PC-3 (cell line): ENCODE results near the gene CD86. TPM values are rescaled to one million over a fixed set of nuclear protein-coding genes. Genes with fewer than 3 reads are reported as not detected.
"Not testable (repeated sequence)": the region's sequence is repeated elsewhere in the genome, so short reads cannot be mapped to it uniquely, and the experiment has no call there.

Experiments
- ATAC-seq: fragments of 200-7000 bp; cut with Tn5 transposase; 2 replicates; pipeline ENCODE4 v1.9.1; 2020; ENCODE audit warnings: mild to moderate bottlenecking, moderate library complexity
- BruUV-seq: library from RNA; stranded (reverse); fragments of 400-500 nt; replicated peaks from 2 replicates; lab custom pipeline; 2021; lab: Mats Ljungman, UMichigan
- CTCF ChIA-PET: fragments of 300-600 bp; sonication (Branson Sonifier 250); formaldehyde crosslinking; loops from one replicate; lab custom pipeline; 2022; ENCODE audit warnings: antibody characterized with exemption; lab: Charles Lee
- POLR2A ChIA-PET: fragments of 300-600 bp; sonication (Branson Sonifier 250); formaldehyde crosslinking; loops from one replicate; lab custom pipeline; 2022; ENCODE audit warnings: antibody characterized with exemption; ENCODE audit not compliant: unreplicated experiment; lab: Charles Lee
- DNase-seq: peaks from one replicate; pipeline ENCODE4 v3.0.0-alpha.2; 2015
- H2AFZ ChIP-seq: fragments of 300-600 bp; sonication (generic); 2 replicates; pipeline ENCODE4 v1.6.0; 2016; ENCODE audit warnings: antibody characterized with exemption, low read length
- H3F3A ChIP-seq: fragments of 300-600 bp; sonication (generic); one replicate; pipeline ENCODE4 v1.6.0; 2017; ENCODE audit warnings: antibody characterized with exemption, low read length, control low read depth, mild to moderate bottlenecking; ENCODE audit not compliant: unreplicated experiment
- H3K27ac ChIP-seq: fragments of 300-600 bp; sonication (generic); 2 replicates; pipeline ENCODE4 v1.5.1; 2016; ENCODE audit warnings: mild to moderate bottlenecking, low read length
- H3K27me3 ChIP-seq: fragments of 300-600 bp; sonication (generic); 2 replicates; pipeline ENCODE4 v1.6.1; 2016; ENCODE audit warnings: low read length, mixed read lengths
- H3K36me3 ChIP-seq: fragments of 300-600 bp; sonication (generic); 2 replicates; pipeline ENCODE4 v1.6.1; 2016; ENCODE audit warnings: low read depth, mixed run types, low read length, mixed read lengths
- H3K4me1 ChIP-seq: fragments of 300-600 bp; sonication (generic); 2 replicates; pipeline ENCODE4 v1.5.1; 2016; ENCODE audit warnings: low read length; ENCODE audit not compliant: insufficient read depth
- H3K4me2 ChIP-seq: fragments of 300-600 bp; sonication (generic); 2 replicates; pipeline ENCODE4 v1.6.0; 2016; ENCODE audit warnings: low read length
- H3K4me3 ChIP-seq: fragments of 300-600 bp; sonication (generic); 2 replicates; pipeline ENCODE4 v1.5.1; 2016; ENCODE audit warnings: mild to moderate bottlenecking, low read length, mixed read lengths
- H3K79me2 ChIP-seq: fragments of 300-600 bp; sonication (generic); 2 replicates; pipeline ENCODE4 v1.6.1; 2017; ENCODE audit warnings: low read length, mixed read lengths
- H3K9ac ChIP-seq: fragments of 300-600 bp; sonication (generic); 2 replicates; pipeline ENCODE4 v1.6.0; 2016; ENCODE audit warnings: mild to moderate bottlenecking, low read length
- H3K9me2 ChIP-seq: fragments of 300-600 bp; sonication (generic); replicated peaks from 2 replicates; pipeline ENCODE4 v1.6.1; 2016; ENCODE audit warnings: mixed run types, low read length, mixed read lengths
- H3K9me3 ChIP-seq: fragments of 300-600 bp; sonication (generic); 2 replicates; pipeline ENCODE4 v1.6.1; 2016; ENCODE audit warnings: low read length, mixed read lengths
- H4K20me1 ChIP-seq: fragments of 300-600 bp; sonication (generic); 2 replicates; pipeline ENCODE4 v1.6.1; 2016; ENCODE audit warnings: low read length, mixed read lengths
- EZH2 ChIP-seq: fragments of 300-600 bp; sonication (generic); IDR thresholded peaks from one replicate; pipeline ENCODE4 v1.6.1; 2017; ENCODE audit warnings: antibody characterized with exemption, mild to moderate bottlenecking, low read length; ENCODE audit not compliant: unreplicated experiment
- EZH2phosphoT487 ChIP-seq: fragments of 300-600 bp; sonication (generic); IDR thresholded peaks from 2 replicates; pipeline ENCODE4 v1.6.1; 2018; ENCODE audit warnings: mild to moderate bottlenecking, antibody characterized with exemption, low read length, borderline replicate concordance
- intact Hi-C: fragments of 100-400 bp; cut with micrococcal nuclease; formaldehyde crosslinking; loops from 2 replicates; pipeline ENCODE4 v1.9.0; 2023
- total RNA-seq: library from RNA; depleted of rRNA; stranded (reverse); fragments of >200 nt; gene quantifications from 2 replicates; pipeline ENCODE4 v1.2.3, GENCODE V29; 2014
- TF ChIP-seq, protein P1 (sequence below): fragments of 300-600 bp; sonication (generic); conservative IDR thresholded peaks from 2 replicates; pipeline ENCODE4 v1.5.1; 2017; ENCODE audit warnings: antibody characterized with exemption, low read depth, mild to moderate bottlenecking, low read length

The CD86 gene
- total RNA-seq, 1 experiment from 2014 or later = 0.07 TPM

DNA sequence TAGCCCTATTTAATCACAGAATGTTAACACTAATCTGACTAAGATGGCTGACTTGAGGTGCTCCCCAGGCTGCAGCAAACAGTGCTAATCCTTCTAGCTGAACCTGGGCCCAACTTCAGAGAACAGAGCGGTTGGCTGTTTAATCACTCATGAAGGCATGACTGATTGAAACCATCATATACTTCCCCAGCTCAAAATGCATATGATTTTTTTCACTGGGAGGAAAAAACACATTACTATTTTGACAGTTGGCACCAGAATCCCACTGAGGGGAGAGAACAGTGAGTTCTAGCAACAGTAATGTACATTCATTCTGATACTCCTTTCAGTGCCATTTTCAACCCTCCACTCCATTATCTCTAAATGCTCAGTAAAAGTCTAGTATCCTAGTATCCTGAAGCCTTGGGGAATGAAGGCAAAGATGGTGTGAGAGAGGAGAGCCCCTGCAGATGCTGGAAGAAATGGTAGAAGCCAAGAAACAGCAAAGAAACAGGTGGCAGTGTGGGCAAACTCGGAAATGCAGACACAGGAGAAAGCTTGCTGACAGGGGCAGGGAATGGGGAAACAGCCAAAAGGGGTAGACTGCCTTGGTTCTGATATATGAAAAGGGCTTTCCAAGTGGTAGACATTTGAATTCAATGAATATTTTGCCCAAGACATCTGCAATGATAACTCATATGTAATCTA lies 93.9 kb downstream of the CD86 start:
- DNase-seq = no peak
- Histone ChIP-seq H3F3A (no peaks in the 10 kb centered on the region), H3K27me3 (no peaks in the 10 kb centered on the region), H3K4me3 (no peak overlapping the region), H3K9me2 (no peaks in the 10 kb centered on the region), H3K36me3 (no peaks in the 10 kb centered on the region), H3K9me3 (peaks cover 7% of the 10 kb centered on the region; the same call in 1 of the 2 replicates), H4K20me1 (no peaks in the 10 kb centered on the region), H3K4me2 (no peak overlapping the region), H3K27ac (no peak overlapping the region), H2AFZ (no peak overlapping the region), H3K4me1 (no peaks in the 10 kb centered on the region), H3K79me2 (no peaks in the 10 kb centered on the region), H3K9ac (no peak overlapping the region)
- ChIA-PET POLR2A (no interaction called here), CTCF (no interaction called here)
- ATAC-seq = no peak
- TF ChIP-seq, protein P1, sequence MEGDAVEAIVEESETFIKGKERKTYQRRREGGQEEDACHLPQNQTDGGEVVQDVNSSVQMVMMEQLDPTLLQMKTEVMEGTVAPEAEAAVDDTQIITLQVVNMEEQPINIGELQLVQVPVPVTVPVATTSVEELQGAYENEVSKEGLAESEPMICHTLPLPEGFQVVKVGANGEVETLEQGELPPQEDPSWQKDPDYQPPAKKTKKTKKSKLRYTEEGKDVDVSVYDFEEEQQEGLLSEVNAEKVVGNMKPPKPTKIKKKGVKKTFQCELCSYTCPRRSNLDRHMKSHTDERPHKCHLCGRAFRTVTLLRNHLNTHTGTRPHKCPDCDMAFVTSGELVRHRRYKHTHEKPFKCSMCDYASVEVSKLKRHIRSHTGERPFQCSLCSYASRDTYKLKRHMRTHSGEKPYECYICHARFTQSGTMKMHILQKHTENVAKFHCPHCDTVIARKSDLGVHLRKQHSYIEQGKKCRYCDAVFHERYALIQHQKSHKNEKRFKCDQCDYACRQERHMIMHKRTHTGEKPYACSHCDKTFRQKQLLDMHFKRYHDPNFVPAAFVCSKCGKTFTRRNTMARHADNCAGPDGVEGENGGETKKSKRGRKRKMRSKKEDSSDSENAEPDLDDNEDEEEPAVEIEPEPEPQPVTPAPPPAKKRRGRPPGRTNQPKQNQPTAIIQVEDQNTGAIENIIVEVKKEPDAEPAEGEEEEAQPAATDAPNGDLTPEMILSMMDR = no peak
- no peak for TF ChIP-seq EZH2
- TF ChIP-seq EZH2phosphoT487 = no peak
- intact Hi-C loops = no loop called here
- no TSS peak for BruUV-seq

DNA sequence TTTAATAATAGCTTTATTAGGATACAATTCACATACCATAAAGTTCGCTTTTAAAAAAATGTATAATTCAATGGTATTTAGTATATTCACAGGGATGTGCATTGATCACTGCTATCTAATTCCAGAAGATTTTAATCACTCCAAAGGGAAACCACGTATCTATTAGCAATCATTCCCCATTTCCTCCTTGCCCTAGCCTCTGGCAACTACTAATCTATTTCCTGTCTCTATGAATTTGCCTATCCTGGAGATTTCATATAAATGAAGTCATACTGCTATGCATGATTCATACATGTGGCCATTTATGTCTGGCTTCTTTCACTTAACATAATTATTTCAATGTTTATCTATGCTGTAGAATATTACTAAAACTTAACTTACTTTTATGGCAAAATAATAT lies 96.3 kb downstream of the CD86 start:
- ChIA-PET POLR2A (interaction anchor here (0.8 kb wide), 1 partner anchor 124 kb away, joined by 17 read pairs; no protein-coding TSS in a partner anchor), CTCF (no interaction called here)
- Histone ChIP-seq H3K36me3 (no peaks in the 10 kb centered on the region), H3K9me2 (no peaks in the 10 kb centered on the region), H4K20me1 (no peaks in the 10 kb centered on the region), H3K4me2 (no peak overlapping the region), H3K27me3 (no peaks in the 10 kb centered on the region), H3K4me3 (no peak overlapping the region), H3K9me3 (peaks cover 15% of the 10 kb centered on the region), H3K79me2 (no peaks in the 10 kb centered on the region), H3K27ac (no peak overlapping the region), H2AFZ (no peak overlapping the region), H3F3A (no peaks in the 10 kb centered on the region), H3K9ac (no peak overlapping the region), H3K4me1 (no peaks in the 10 kb centered on the region)
- no peak for TF ChIP-seq EZH2
- TF ChIP-seq, protein P1 = no peak
- intact Hi-C loops = no loop called here
- DNase-seq = peak; percentile 36
- ATAC-seq = no peak
- no TSS peak for BruUV-seq

DNA sequence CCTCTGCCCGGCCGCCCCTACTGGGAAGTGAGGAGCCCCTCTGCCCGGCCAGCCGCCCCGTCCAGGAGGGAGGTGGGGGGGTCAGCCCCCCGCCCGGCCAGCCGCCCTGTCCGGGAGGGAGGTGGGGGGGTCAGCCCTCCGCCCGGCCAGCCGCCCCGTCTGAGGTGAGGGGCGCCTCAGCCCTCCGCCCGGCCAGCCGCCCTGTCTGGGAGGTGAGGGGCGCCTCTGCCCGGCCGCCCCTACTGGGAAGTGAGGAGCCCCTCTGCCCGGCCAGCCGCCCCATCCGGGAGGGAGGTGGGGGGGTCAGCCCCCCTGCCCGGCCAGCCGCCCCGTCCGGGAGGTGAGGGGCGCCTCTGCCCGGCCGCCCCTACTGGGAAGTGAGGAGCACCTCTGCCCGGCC lies 109.8 kb downstream of the CD86 start:
- ATAC-seq, H3K79me2 ChIP-seq, H3K9ac ChIP-seq, H3K4me3 ChIP-seq, BruUV-seq, H3K27ac ChIP-seq, intact Hi-C loops, H3K36me3 ChIP-seq, H2AFZ ChIP-seq, H3F3A ChIP-seq, H3K27me3 ChIP-seq, DNase-seq, H3K9me3 ChIP-seq, H3K4me1 ChIP-seq, H4K20me1 ChIP-seq, CTCF ChIA-PET, H3K9me2 ChIP-seq, H3K4me2 ChIP-seq, POLR2A ChIA-PET: not testable (repeated sequence)
